HUES6 (cell line): Measurements from ENCODE around the gene TRIM10.

ENCODE experiments used
- H3K27ac ChIP-seq: 2 replicates; pipeline ENCODE4 v1.7.0; 2013; ENCODE audit warnings: low read depth, mild to moderate bottlenecking, low read length, inconsistent platforms
- H3K27me3 ChIP-seq: 2 replicates; pipeline ENCODE4 v1.6.1; 2013; ENCODE audit warnings: low read length; ENCODE audit not compliant: control insufficient read depth, insufficient read depth
- H3K36me3 ChIP-seq: 2 replicates; pipeline ENCODE4 v1.6.1; 2013; ENCODE audit warnings: low read length; ENCODE audit not compliant: control insufficient read depth, insufficient read depth
- H3K4me1 ChIP-seq: 2 replicates; pipeline ENCODE4 v1.6.1; 2013; ENCODE audit warnings: low read length; ENCODE audit not compliant: control insufficient read depth, insufficient read depth
- H3K4me3 ChIP-seq: 2 replicates; pipeline ENCODE4 v1.5.1; 2013; ENCODE audit warnings: low read depth, low read length
- H3K9ac ChIP-seq: one replicate; pipeline ENCODE4 v1.6.1; 2013; ENCODE audit warnings: mild to moderate bottlenecking, low read length
- H3K9me3 ChIP-seq: 2 replicates; pipeline ENCODE4 v1.6.1; 2013; ENCODE audit warnings: low read depth, low read length; ENCODE audit not compliant: control insufficient read depth, insufficient read depth

The TRIM10 gene, protein sequence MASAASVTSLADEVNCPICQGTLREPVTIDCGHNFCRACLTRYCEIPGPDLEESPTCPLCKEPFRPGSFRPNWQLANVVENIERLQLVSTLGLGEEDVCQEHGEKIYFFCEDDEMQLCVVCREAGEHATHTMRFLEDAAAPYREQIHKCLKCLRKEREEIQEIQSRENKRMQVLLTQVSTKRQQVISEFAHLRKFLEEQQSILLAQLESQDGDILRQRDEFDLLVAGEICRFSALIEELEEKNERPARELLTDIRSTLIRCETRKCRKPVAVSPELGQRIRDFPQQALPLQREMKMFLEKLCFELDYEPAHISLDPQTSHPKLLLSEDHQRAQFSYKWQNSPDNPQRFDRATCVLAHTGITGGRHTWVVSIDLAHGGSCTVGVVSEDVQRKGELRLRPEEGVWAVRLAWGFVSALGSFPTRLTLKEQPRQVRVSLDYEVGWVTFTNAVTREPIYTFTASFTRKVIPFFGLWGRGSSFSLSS

DNA sequence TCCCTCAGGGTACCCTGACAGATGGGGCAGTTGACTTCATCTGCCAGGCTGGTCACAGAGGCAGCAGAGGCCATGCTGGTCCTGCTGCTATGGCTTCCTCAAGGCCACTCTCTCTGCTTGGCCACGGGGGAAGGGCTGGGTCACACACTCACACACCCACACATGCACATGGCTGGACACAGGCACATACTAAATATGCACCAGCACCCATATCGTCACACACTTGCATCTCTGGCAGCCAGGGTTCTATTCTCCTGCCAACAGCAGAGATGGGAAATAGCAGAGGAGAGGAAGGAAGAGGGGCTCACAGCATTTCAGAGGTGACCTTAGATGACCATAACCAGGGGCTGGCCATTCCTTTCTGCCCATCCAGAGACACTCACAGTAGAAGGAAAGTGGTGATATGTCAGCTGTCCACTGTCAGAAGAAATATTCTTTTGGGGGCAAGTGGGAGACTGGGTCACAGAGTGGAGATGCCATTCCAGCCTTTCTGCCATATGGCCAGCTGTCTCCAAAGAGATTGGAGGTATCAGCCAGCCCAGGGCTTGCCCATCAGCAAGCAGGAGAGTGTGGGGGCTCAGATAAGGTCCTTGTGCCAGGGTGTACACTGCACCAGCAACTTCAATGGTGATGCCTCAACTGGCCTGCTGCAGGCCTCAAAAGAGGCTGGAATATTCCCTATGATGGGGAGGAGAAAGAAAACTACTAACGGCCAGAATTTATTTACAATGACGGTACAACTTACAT, at the start of gene TRIM10:
TSS of gene TRIM10 (minus strand) at position 427 of the 747 bp plus-strand sequence. CDS start at position 74, 353 bp downstream.
- H3K36me3 ChIP-seq, result no peaks in the 10 kb centered on the region
- H3K9me3 ChIP-seq, result no peaks in the 10 kb centered on the region
- peaks cover 19% of the 10 kb centered on the region for H3K27me3 ChIP-seq
- H3K4me3 ChIP-seq, result no peak within 1 kb of the TSS
- H3K4me1 ChIP-seq, result peaks cover 6% of the 10 kb centered on the region; the same call in 1 of the 2 replicates
- H3K27ac ChIP-seq, result no peak within 1 kb of the TSS
- no peak within 1 kb of the TSS for H3K9ac ChIP-seq

DNA sequence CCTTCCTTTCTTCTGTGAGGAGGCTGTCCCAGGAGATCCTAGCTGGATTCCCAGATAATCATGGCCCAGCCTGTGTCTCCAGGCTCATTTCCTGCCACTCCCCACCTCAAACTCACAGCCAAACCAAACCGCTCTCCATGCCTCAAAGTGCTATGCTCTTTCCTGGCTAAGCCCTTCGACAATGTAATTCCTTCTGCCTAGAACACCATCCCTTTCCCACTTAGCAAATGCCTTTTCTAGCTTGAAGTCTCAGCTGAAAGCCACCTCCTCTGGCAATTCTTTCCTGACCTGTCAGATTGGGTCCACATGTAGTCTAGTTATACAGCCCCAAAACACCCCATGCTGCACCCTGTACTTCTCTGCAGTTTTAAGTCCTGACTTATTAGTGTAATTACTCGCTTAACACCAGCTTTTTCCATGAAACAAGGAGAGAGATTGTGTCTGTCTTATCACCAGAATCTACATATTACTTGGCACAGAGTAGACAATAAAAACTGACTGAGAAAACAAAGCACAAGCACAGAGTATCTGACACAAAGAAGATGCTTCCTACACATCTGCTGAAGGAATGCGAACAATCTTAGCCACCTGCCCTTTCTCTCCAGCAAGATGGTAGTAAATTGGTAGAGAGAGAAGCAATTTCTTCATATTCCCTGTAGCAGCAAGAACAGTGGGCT, 46.7 kb upstream of the TRIM10 start:
- peaks cover 60% of the 10 kb centered on the region for H3K4me1 ChIP-seq
- peak overlapping the region; percentile 13; the same call in 1 of the 2 replicates for H3K4me3 ChIP-seq
- no peak overlapping the region for H3K9ac ChIP-seq
- no peaks in the 10 kb centered on the region for H3K9me3 ChIP-seq
- H3K27me3 ChIP-seq, result no peaks in the 10 kb centered on the region
- H3K27ac ChIP-seq, result no peak overlapping the region
- H3K36me3 ChIP-seq, result no peaks in the 10 kb centered on the region

DNA sequence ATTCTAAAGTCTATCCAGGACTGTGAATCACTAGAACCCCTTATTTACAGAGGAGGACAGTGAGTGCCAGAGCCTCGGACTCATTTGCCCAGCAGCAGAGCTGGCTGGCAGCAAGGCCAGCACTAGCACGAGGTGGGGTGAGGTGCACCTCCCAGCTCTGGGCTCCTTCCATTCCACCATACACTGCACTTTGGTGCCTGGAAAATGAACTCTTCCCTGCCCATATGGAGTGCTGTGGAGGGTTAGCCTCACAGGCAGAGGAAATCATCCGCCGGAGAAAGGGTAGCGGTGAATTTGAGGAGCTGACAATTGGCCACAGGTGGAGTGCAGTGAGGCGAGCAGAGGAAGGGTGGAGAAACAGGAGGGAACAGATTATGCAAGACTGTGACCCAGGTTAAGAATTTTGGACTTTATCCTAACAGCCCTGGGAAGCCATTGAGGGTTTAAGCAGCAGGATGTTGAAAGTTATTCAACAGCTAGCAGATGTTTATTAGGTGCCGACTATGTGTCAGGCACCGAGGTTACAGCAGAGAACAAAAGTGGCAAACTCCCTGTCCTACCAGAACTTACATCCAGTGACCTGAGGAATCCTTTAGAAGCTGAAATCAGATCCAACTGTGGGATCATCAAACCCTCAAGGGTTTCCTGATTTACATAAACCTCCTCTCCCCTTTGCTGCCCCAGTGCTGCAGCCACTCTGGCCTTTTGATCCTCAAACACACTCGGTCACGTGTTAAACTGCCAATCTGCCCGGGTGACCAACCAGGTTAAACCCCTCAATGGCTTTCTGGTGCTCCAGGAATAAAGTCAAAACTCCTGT, 46.0 kb upstream of the TRIM10 start:
- no peak overlapping the region; the same call in 1 of the 2 replicates for H3K4me3 ChIP-seq
- no peaks in the 10 kb centered on the region for H3K36me3 ChIP-seq
- H3K27me3 ChIP-seq, result no peaks in the 10 kb centered on the region
- H3K27ac ChIP-seq, result no peak overlapping the region
- no peaks in the 10 kb centered on the region for H3K9me3 ChIP-seq
- H3K4me1 ChIP-seq, result peaks cover 67% of the 10 kb centered on the region
- H3K9ac ChIP-seq, result no peak overlapping the region

DNA sequence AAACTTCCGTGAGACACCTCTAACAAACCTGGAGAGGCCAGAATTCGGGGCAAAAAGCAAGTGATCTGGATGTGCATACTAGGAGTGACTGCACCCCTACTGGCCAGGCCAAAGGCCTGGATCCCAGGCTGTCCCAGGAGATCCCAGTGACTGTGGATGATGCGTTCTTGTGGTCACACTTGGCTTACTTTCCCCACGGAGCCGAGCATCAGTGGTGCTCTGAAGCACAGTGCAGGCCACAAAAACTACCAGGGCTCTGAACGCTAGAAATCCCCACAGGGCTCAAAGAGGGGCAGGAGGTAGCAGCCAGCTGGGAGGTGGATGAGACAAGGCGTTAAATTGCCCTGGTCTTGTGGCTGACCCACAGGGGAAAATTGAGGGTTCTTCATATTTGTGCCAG, 45.1 kb upstream of the TRIM10 start:
- Histone ChIP-seq H3K4me1 (peaks cover 66% of the 10 kb centered on the region), H3K9ac (no peak overlapping the region), H3K4me3 (no peak overlapping the region), H3K27me3 (no peaks in the 10 kb centered on the region), H3K27ac (no peak overlapping the region), H3K36me3 (no peaks in the 10 kb centered on the region), H3K9me3 (no peaks in the 10 kb centered on the region)

DNA sequence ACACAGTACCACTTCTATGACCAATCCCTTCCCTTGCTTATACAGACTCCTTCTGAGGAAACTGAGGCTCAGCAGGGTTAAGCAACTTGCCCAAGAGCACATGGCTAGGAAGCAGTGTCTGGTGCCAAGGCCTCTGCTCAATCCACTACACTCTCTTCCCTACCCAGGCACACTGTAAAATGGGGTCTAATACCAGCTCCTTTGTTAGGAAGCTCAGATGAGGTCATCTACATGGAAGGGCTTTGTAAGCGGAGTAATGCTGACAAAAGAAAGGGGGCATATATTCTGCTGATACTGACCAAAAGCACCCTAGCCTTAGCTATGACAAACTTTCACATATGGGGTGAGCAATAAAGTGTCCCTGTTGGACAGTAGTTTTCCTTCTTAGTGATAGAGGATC, 43.1 kb upstream of the TRIM10 start:
- peaks cover 13% of the 10 kb centered on the region for H3K36me3 ChIP-seq
- no peak overlapping the region for H3K4me3 ChIP-seq
- no peaks in the 10 kb centered on the region for H3K27me3 ChIP-seq
- no peaks in the 10 kb centered on the region for H3K9me3 ChIP-seq
- peaks cover 71% of the 10 kb centered on the region for H3K4me1 ChIP-seq
- no peak overlapping the region for H3K9ac ChIP-seq
- no peak overlapping the region for H3K27ac ChIP-seq

DNA sequence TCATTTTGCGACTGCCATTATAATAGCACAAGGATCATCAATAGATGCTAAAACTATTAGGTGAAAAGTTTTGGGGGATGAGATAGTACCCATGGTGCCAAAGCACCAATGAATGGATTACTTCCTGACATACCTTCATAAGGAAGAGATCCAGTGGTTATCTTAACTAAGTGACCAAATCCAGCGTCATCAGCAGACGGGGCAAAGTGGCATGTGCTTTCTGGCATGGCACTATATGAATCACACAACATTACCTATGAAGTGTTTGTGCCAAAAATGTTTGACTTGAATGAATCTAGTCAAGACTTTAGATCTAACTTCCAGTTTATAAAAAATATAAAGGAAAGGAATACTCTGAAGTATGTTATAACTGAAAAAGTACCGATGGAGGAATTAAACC, 41.4 kb upstream of the TRIM10 start:
- H3K27me3 ChIP-seq, result no peaks in the 10 kb centered on the region
- 0 out of 2 replicates have a peak overlapping the region, but pooled peaks have one; percentile 43 for H3K27ac ChIP-seq
- peaks cover 55% of the 10 kb centered on the region for H3K4me1 ChIP-seq
- peak overlapping the region; percentile 29; the same call in 1 of the 2 replicates for H3K4me3 ChIP-seq
- H3K36me3 ChIP-seq, result peaks cover 31% of the 10 kb centered on the region
- H3K9me3 ChIP-seq, result no peaks in the 10 kb centered on the region
- H3K9ac ChIP-seq, result no peak overlapping the region

DNA sequence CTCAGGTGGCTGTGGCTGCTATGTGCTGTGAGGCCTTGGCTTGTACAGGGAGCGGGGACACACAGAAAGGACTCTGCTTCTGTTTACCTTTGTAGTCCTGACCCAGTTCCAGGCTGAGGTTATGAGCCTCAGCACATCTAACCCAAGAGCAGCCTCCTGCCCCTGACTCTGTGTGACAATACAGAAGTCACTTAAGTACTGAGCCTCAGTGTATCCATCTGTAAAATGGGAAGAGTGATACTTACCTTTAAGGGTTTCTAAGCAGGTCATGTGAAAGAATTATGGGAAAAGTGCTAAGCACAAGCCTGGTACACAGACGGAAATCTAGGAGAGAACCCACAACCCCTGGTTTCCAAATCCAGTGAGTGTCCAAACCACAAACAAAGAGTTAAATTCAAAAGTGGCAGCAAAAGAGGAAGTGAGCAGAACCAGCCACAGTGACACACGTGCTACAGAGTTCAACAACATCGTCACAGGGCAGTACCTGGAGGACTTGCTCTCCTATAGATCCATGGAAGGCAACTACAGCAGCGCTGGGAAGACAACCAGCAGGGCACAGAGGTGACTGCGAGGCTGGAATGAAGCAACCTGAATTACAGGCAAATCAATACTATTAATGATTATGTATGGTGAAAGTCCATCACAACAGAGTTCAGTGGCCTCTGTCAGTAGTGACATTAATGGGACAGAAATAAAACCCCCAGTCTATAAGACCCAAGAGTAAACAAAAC, 39.7 kb upstream of the TRIM10 start:
- Histone ChIP-seq H3K27me3 (no peaks in the 10 kb centered on the region), H3K4me3 (no peak overlapping the region), H3K9ac (no peak overlapping the region), H3K9me3 (no peaks in the 10 kb centered on the region), H3K36me3 (peaks cover 47% of the 10 kb centered on the region), H3K27ac (0 out of 2 replicates have a peak overlapping the region, but pooled peaks have one; percentile 29), H3K4me1 (peaks cover 41% of the 10 kb centered on the region)

DNA sequence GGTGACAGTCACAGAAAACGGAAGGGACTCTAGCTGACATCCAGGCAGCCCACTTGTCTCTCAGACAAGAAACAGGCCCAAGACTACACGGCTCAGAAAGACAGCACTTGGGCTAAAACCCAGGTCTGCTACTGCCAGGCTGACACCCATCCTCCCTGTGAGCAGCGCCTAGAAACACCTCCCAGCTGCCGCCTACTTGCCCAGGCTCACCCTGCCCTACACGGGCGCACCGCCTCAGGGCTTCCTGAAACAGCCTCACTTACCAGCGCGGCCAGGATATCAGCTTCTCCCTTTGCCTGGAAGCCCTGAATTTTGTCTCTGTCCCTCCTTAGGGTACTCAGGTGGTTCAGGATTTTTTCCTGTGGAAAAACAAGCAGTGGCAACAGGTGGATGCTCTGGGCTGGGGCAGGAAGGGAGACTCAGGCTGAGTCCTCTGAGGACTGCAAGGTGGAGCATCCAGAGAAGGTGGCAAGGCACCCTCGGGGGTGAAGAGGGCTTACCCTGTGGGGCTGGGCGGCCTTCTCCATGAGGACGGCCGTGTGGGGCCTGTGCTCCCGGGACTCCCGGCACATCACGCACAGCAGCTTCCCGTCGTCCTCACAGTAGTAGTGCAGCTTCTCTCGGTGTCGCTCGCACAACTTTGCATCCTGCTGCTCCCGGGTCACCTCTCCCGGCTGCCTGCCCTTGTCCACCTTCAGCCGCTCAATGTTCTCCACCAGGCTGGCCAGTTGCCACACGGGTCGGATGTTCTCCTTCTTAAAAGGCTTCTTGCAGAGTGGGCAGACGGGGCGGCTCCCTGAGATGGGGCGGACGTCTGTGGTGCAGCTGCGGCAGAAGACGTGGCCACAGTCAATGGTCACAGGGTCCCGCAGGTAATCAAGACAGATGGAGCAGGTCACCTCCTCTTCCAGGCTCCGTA, 37.4 kb upstream of the TRIM10 start:
- Histone ChIP-seq H3K9me3 (no peaks in the 10 kb centered on the region), H3K36me3 (peaks cover 64% of the 10 kb centered on the region), H3K27ac (no peak overlapping the region), H3K27me3 (no peaks in the 10 kb centered on the region), H3K4me3 (no peak overlapping the region), H3K4me1 (peaks cover 26% of the 10 kb centered on the region), H3K9ac (no peak overlapping the region)

DNA sequence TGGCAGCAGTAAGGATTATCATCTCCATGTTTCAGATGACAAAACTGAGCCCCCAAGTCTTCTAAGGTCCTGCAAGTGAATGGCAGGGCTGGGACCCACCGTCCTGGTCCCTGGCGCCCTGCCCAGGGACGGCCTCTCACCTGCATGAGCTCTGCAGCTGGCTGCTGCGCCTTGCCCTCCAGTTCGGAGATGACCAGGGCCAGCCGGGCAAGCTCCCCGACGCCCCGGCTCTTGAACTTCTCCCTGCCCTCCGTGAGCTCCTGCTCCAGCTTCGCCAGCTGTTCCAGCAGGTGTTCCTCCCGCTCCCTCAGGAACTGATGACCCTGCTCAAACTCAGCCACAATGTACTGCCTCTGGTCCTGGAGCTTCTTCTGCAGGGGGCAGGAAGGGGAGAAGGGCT, 35.4 kb upstream of the TRIM10 start:
- Histone ChIP-seq H3K27me3 (no peaks in the 10 kb centered on the region), H3K36me3 (peaks cover 75% of the 10 kb centered on the region), H3K9ac (no peak overlapping the region), H3K27ac (no peak overlapping the region), H3K4me3 (no peak overlapping the region), H3K9me3 (no peaks in the 10 kb centered on the region), H3K4me1 (peaks cover 12% of the 10 kb centered on the region)
